ENCODE results near the gene TMEM202. TPM values are rescaled to one million over a fixed set of nuclear protein-coding genes. Genes with fewer than 3 reads are reported as not detected.
"Not testable (repeated sequence)": the region's sequence is repeated elsewhere in the genome, so short reads cannot be mapped to it uniquely, and the experiment has no call there.

The TMEM202 gene
- total RNA-seq, 6 experiments from 2014 or later = not detected

GRCh38 chr15:72402726-72403125, 4.6 kb downstream of the TMEM202 start:
- H3K9me3 Mint-ChIP-seq = no peaks in the 10 kb centered on the region
- no peak overlapping the region for H3K27ac Mint-ChIP-seq
- H3K27me3 Mint-ChIP-seq (ENCODE audit: insufficient read depth) = peaks cover 34% of the 10 kb centered on the region
- no peak overlapping the region for H3K4me3 Mint-ChIP-seq
- TF ChIP-seq CTCF (IDR thresholded peaks at IDR 0.05) = no peak
- H3K36me3 Mint-ChIP-seq (ENCODE audit: low read depth) = no peaks in the 10 kb centered on the region
- DNase-seq = no peak
- no peaks in the 10 kb centered on the region for H3K4me1 Mint-ChIP-seq (ENCODE audit: low read depth)

DNA sequence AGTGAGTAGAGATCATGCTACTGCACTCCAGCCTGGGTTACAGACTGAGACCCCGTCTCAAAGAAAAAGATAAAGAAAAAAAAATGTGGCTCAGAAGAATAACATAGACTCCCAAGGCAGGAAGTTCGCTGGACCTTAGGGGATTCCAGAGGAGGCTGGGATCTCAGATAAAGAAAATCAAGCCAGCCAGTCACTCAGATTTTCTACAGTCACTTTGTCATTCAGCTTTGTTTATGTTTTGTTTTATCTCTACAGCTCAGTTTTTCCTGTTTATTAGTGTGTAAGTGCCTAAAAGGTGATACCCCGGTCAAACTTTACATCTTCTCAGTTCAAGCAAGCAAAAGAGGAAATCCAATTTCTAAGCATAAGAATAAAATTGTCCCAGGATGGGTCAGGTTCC, 6.3 kb downstream of the TMEM202 start:
- H3K27me3 Mint-ChIP-seq (ENCODE audit: insufficient read depth) = peaks cover 34% of the 10 kb centered on the region
- H3K4me1 Mint-ChIP-seq (ENCODE audit: low read depth) = no peaks in the 10 kb centered on the region
- H3K27ac Mint-ChIP-seq = no peak overlapping the region
- no peak for DNase-seq
- no peak for TF ChIP-seq CTCF (IDR thresholded peaks at IDR 0.05)
- H3K4me3 Mint-ChIP-seq = no peak overlapping the region
- no peaks in the 10 kb centered on the region for H3K36me3 Mint-ChIP-seq (ENCODE audit: low read depth)
- no peaks in the 10 kb centered on the region for H3K9me3 Mint-ChIP-seq

DNA sequence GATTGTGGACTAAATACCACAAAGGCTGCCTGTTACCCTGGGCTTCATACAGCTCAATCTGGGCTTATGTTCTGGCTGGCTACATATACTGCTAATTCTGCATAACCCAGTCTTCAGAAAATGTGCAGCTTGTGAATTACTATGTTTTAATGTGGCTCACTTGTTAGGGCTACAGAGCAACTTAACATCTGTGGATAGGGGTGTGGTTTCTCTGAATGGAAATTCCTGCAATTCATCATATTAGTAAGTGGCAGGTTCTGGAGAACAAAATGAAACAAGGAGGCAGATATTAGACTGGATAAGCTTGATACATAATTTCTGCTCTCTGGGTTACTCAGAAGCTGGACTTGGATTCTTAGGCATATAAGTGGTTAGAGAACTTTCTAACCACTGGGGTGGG, 6.7 kb downstream of the TMEM202 start:
- no peaks in the 10 kb centered on the region for H3K9me3 Mint-ChIP-seq
- no peak for DNase-seq
- no peaks in the 10 kb centered on the region for H3K4me1 Mint-ChIP-seq (ENCODE audit: low read depth)
- no peak overlapping the region for H3K4me3 Mint-ChIP-seq
- peaks cover 34% of the 10 kb centered on the region for H3K27me3 Mint-ChIP-seq (ENCODE audit: insufficient read depth)
- H3K27ac Mint-ChIP-seq = no peak overlapping the region
- no peak for TF ChIP-seq CTCF (IDR thresholded peaks at IDR 0.05)
- H3K36me3 Mint-ChIP-seq (ENCODE audit: low read depth) = no peaks in the 10 kb centered on the region

DNA sequence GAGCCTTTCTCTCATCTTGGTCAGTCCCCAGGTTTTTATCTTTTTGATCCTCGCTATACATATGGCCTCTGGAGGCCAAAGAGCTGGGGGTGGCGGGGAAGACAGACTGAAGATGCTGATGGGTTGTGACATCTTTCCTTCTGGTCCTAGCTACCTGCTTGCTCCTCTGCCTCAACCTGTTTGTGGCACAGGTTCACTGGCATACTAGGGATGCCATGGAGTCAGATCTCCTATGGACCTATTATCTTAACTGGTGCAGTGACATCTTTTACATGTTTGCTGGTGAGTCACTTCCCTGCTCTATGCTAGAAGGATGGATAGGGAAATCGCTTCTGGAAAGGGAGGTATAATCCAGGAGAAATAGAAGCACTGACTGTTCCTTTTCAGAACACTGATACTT, 8.8 kb downstream of the TMEM202 start:
- no peak for DNase-seq
- H3K4me3 Mint-ChIP-seq = no peak overlapping the region
- no peaks in the 10 kb centered on the region for H3K9me3 Mint-ChIP-seq
- no peaks in the 10 kb centered on the region for H3K4me1 Mint-ChIP-seq (ENCODE audit: low read depth)
- no peak for TF ChIP-seq CTCF (IDR thresholded peaks at IDR 0.05)
- peaks cover 35% of the 10 kb centered on the region for H3K27me3 Mint-ChIP-seq (ENCODE audit: insufficient read depth)
- H3K27ac Mint-ChIP-seq = no peak overlapping the region
- no peaks in the 10 kb centered on the region for H3K36me3 Mint-ChIP-seq (ENCODE audit: low read depth)

- Mint-ChIP-seq H3K9me3 (0 out of 2 replicates have a peak, but pooled peaks cover 4% of the 10 kb centered on the region), H3K27ac (no peak overlapping the region), H3K4me1 (ENCODE audit: low read depth) (no peaks in the 10 kb centered on the region), H3K27me3 (ENCODE audit: insufficient read depth) (peaks cover 28% of the 10 kb centered on the region), H3K4me3 (no peak overlapping the region), H3K36me3 (ENCODE audit: low read depth) (no peaks in the 10 kb centered on the region)
- TF ChIP-seq CTCF (IDR thresholded peaks at IDR 0.05) = no peak
- DNase-seq = no peak
Observed at GRCh38 chr15:72411111-72411510, 13.0 kb downstream of the TMEM202 start.

DNA sequence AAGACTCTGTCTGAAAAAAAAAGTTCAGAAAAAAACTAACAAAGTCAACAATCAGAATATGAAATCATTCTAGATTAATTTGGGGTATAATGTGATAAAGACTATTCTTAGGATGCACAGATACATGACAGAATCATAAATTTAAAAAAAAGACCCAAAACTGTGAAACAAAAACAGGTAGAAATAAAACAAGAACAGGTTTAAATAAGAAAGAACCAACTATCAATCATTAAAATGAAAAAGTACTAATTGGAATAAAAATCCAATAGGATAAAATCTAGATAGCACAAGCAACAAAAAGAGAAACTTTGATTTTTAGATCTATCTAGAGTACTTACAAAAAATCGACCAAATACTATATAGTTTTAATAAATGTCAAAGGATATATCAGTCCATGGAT, 13.4 kb downstream of the TMEM202 start:
- H3K27me3 Mint-ChIP-seq (ENCODE audit: insufficient read depth) = peaks cover 25% of the 10 kb centered on the region
- H3K36me3 Mint-ChIP-seq (ENCODE audit: low read depth) = no peaks in the 10 kb centered on the region
- H3K4me1 Mint-ChIP-seq (ENCODE audit: low read depth) = no peaks in the 10 kb centered on the region
- H3K4me3 Mint-ChIP-seq = no peak overlapping the region
- 0 out of 2 replicates have a peak, but pooled peaks cover 4% of the 10 kb centered on the region for H3K9me3 Mint-ChIP-seq
- no peak overlapping the region for H3K27ac Mint-ChIP-seq
- no peak for DNase-seq
- TF ChIP-seq CTCF (IDR thresholded peaks at IDR 0.05) = no peak

DNA sequence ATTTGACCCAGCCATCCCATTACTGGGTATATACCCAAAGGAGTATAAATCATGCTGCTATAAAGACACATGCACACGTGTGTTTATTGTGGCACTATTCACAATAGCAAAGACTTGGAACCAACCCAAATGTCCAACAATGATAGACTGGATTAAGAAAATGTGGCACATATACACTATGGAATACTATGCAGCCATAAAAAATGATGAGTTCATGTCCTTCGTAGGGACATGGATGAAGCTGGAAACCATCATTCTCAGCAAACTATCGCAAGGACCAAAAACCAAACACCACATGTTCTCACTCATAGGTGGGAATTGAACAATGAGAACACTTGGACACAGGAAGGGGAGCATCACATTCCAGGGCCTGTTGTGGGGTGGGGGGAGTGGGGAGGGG, 15.2 kb downstream of the TMEM202 start:
- not testable (repeated sequence) for H3K27ac Mint-ChIP-seq; H3K36me3 Mint-ChIP-seq (ENCODE audit: low read depth); DNase-seq; H3K4me1 Mint-ChIP-seq (ENCODE audit: low read depth); H3K9me3 Mint-ChIP-seq; H3K4me3 Mint-ChIP-seq
- peaks cover 20% of the 10 kb centered on the region for H3K27me3 Mint-ChIP-seq (ENCODE audit: insufficient read depth)

Data from HFFc6 (cell line).